GM23338 (cell line): ENCODE data around the gene CLEC2B.

Source experiments
- CREB1 ChIP-seq: fragments of 250-450 bp; sonication (Bioruptor Pico); IDR thresholded peaks from 2 replicates; pipeline ENCODE4 v1.5.0; 2020; ENCODE audit warnings: low read depth, mild to moderate bottlenecking, moderate library complexity
- CTCF ChIP-seq, 2 experiments: fragments of 200-600 bp in 1 of 2; sonication (generic) in 1 of 2; conservative IDR thresholded peaks; 2 replicates each; pipeline versions ENCODE4 v1.5.1 to v1.6.1; 2016 to 2017; ENCODE audit warnings: antibody characterized with exemption in 2 of 2, low read depth in 2 of 2, mild to moderate bottlenecking in 2 of 2, moderate library complexity in 1 of 2
- ETS1 ChIP-seq: IDR thresholded peaks from 2 replicates; pipeline ENCODE4 v1.6.1; 2016; ENCODE audit warnings: antibody characterized with exemption
- EZH2 ChIP-seq: fragments of 200-600 bp; sonication (generic); IDR thresholded peaks from one replicate; pipeline ENCODE4 v1.8.0; 2017; ENCODE audit warnings: antibody characterized with exemption, mild to moderate bottlenecking, low read depth; ENCODE audit not compliant: unreplicated experiment
- EZH2phosphoT487 ChIP-seq: fragments of 200-600 bp; sonication (generic); IDR thresholded peaks from one replicate; pipeline ENCODE4 v1.8.1; 2018; ENCODE audit warnings: antibody characterized with exemption; ENCODE audit not compliant: unreplicated experiment
- POLR2AphosphoS5 ChIP-seq: IDR thresholded peaks from 2 replicates; pipeline ENCODE4 v1.6.1; 2016; ENCODE audit warnings: antibody characterized with exemption, low read depth
- REST ChIP-seq: IDR thresholded peaks from one replicate; pipeline ENCODE4 v1.6.1; 2018; ENCODE audit warnings: antibody characterized with exemption; ENCODE audit not compliant: unreplicated experiment
- ZNF114 ChIP-seq: fragments of 250-450 bp; sonication (Bioruptor Pico); IDR thresholded peaks from 2 replicates; pipeline ENCODE4 v1.5.0; 2020; ENCODE audit warnings: mild to moderate bottlenecking, moderate library complexity
- ZNF331 ChIP-seq: fragments of 250-450 bp; sonication (Bioruptor Pico); IDR thresholded peaks from 2 replicates; pipeline ENCODE4 v1.5.0; 2020; ENCODE audit warnings: low read depth, mild to moderate bottlenecking, moderate library complexity
- ZNF462 ChIP-seq: fragments of 250-450 bp; sonication (Bioruptor Pico); IDR thresholded peaks from 2 replicates; pipeline ENCODE4 v1.5.0; 2020; ENCODE audit warnings: mild to moderate bottlenecking, moderate library complexity

- TF ChIP-seq CTCF (conservative IDR thresholded peaks at IDR 0.05; ENCODE audit: low read depth in 2 of 2) (no peak), POLR2AphosphoS5 (no peak), EZH2phosphoT487 (no peak), EZH2 (no peak), REST (no peak), ETS1 (no peak), CREB1 (no peak), ZNF114 (CRISPR knock-in tag) (no peak), ZNF462 (CRISPR knock-in tag) (no peak), ZNF331 (CRISPR knock-in tag) (no peak)
Observed at GRCh38 chr12:9881988-9882387, 12.8 kb upstream of the CLEC2B start.
